ENCODE measurements around the gene SRSF11. TPM values are rescaled to one million over a fixed set of nuclear protein-coding genes. Genes with fewer than 3 reads are reported as not detected.
A peak's percentile ranks its signal among the peaks of the same experiment; 100 is the strongest.
"Not testable (repeated sequence)": the region's sequence is repeated elsewhere in the genome, so short reads cannot be mapped to it uniquely, and the experiment has no call there.

The SRSF11 gene
- 146 TPM for total RNA-seq
- long read RNA-seq, full-length matches to known transcripts = 9 of 130 reads
- long read RNA-seq, partial matches to known transcripts = 72 of 130 reads
- long read RNA-seq, other reads (novel, unspliced or antisense) = 49 of 130 reads

DNA sequence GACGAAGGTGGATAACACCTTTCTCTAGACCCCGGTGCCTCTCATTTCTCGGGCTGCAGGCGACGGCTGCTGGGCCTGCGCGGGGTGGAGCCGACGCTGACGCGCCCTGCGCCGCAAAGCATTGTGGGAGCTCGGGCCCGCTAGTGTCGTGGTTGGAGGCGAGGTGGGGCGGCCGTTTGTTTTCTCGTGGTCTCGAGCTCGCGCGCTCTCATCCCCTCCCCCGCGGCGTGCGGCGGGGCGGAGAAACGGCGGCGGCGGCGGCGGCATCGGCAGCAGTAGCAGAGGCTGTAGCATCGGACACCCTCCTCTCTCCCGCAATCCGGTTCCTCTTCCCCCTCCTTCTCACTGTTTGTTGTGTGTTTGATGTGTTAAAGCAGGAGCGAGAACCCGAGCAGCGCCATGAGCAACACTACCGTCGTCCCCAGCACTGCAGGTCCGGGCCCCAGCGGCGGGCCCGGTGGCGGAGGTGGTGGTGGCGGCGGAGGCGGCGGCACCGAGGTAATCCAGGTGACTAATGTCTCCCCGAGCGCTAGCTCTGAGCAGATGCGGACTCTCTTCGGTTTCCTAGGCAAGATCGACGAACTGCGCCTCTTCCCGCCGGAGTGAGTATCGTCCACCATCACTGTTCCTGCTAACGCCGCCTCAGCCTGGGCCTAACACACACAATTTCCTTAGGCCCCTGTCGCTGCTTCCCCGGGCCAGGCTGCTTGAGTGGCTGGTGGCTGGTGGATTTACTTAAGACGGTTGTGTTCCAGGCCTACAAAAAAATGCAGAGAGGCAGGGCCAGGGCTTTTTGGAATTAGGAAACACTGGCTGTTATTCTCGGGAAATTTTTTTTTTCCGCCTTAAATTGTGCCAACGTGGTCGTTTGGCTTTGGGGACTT lies at the start of gene SRSF11:
Gene SRSF11, plus strand, starts transcription at position 143 of the 884 bp plus-strand sequence. Its CDS starts 257 bp downstream, at position 400.
- TF ChIP-seq, protein P1, sequence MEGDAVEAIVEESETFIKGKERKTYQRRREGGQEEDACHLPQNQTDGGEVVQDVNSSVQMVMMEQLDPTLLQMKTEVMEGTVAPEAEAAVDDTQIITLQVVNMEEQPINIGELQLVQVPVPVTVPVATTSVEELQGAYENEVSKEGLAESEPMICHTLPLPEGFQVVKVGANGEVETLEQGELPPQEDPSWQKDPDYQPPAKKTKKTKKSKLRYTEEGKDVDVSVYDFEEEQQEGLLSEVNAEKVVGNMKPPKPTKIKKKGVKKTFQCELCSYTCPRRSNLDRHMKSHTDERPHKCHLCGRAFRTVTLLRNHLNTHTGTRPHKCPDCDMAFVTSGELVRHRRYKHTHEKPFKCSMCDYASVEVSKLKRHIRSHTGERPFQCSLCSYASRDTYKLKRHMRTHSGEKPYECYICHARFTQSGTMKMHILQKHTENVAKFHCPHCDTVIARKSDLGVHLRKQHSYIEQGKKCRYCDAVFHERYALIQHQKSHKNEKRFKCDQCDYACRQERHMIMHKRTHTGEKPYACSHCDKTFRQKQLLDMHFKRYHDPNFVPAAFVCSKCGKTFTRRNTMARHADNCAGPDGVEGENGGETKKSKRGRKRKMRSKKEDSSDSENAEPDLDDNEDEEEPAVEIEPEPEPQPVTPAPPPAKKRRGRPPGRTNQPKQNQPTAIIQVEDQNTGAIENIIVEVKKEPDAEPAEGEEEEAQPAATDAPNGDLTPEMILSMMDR (IDR thresholded peaks at IDR 0.05) = no peak
- H3K27me3 ChIP-seq = no peaks in the 10 kb centered on the region
- intact Hi-C loops (cut with DNase I) = no loop called here
- DNase-seq (peak; percentile 99), ATAC-seq (peak; percentile 100)
- H3K9me3 ChIP-seq = no peaks in the 10 kb centered on the region
- peaks cover 37% of the 10 kb centered on the region for H3K36me3 ChIP-seq
- H3K27ac ChIP-seq = peak within 1 kb of the TSS; percentile 97
- H3K4me1 ChIP-seq = peaks cover 39% of the 10 kb centered on the region
- peak within 1 kb of the TSS; percentile 80 for H3K4me3 ChIP-seq

DNA sequence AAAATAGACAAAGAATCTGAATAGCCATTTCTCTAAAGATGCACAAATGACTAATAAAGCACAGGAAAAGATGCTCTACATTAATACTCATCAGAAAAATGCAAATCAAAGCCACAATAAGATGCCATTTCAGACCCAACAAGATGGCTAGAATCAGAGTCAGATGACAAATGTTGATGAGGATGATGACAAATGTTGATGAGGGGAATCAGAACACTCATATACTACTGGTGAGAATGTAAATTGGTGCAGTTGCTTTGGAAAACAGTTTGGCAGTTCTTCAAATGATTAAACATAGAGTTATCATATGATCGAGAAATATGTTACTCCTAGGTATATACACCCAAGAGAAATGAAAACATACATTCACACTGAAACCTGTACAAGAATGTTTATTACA lies 49.7 kb upstream of the SRSF11 start:
- TF ChIP-seq, protein P1 (IDR thresholded peaks at IDR 0.05) = no peak
- Histone ChIP-seq H3K9me3 (no peaks in the 10 kb centered on the region), H3K4me3 (no peak overlapping the region), H3K27ac (no peak overlapping the region), H3K27me3 (no peaks in the 10 kb centered on the region), H3K4me1 (no peaks in the 10 kb centered on the region), H3K36me3 (peaks cover 16% of the 10 kb centered on the region)
- intact Hi-C loops (cut with DNase I) = no loop called here
- ATAC-seq = no peak
- DNase-seq = no peak

- H3K36me3 ChIP-seq = peaks cover 22% of the 10 kb centered on the region
- H3K4me1 ChIP-seq; ATAC-seq; H3K27me3 ChIP-seq; H3K9me3 ChIP-seq; intact Hi-C loops (cut with DNase I); DNase-seq; H3K27ac ChIP-seq; H3K4me3 ChIP-seq: not testable (repeated sequence)
Observed at GRCh38 chr1:70185181-70185580, 36.0 kb upstream of the SRSF11 start.

DNA sequence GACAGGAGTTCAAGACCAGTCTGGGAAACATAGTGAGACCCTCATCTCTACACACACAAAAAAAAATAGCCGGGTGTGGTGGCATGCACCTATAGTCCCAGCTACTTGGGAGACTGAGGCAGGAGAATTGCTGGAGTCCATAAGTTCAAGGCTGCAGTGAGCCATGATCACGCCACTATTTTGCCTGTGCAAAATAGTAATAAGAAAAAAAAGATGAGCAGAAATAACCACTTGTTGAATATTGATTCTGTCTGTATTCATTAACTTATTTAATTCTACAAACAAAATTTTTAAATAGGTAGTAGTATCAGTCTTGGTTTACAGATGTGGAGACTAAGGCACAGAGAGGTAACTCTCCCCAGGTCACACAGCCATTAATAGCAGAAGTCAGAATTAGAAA lies 32.7 kb upstream of the SRSF11 start:
- Histone ChIP-seq H3K27ac (no peak overlapping the region), H3K36me3 (peaks cover 9% of the 10 kb centered on the region), H3K27me3 (no peaks in the 10 kb centered on the region), H3K4me1 (no peaks in the 10 kb centered on the region), H3K4me3 (no peak overlapping the region), H3K9me3 (no peaks in the 10 kb centered on the region)
- TF ChIP-seq, protein P1 (IDR thresholded peaks at IDR 0.05) = no peak
- intact Hi-C loops (cut with DNase I) = no loop called here
- DNase-seq = no peak
- no peak for ATAC-seq

DNA sequence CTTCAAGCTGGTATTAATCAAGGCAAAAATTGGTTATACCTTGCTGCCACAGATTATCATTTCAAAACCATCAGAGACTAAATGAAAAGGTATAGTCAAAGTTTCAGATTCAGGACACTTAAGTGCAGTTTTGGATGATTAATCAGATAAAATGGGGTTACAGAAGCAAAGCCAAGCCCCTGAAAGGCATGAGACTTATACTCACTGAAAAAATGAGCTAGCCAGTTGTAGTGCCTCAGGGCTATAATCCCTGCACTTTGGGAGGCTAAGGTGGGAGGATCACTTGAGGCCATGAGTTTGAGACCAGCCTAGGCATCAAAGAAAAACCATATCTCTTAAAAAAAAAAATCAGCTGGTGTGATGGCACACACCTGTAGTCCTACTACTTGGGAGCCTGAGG lies 31.0 kb upstream of the SRSF11 start:
- intact Hi-C loops (cut with DNase I) = no loop called here
- no peaks in the 10 kb centered on the region for H3K9me3 ChIP-seq

DNA sequence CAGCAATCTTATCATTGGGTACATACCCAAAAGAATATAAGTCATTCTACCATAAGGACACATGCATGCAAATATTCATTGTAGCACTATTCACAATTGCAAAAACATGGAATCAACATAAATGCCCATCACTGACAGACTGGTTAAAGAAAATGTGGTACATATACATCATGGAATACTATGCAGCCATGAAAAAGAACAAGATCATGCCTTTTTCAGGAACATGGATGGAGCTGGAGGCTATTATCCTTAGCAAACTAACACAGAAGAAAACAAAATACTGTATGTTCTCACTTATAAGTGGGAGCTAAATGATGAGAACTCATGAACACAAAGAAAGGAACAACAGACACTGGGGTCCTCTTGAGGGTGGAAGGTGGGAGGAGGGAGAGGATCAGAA lies 28.7 kb upstream of the SRSF11 start:
- ATAC-seq; H3K27me3 ChIP-seq; intact Hi-C loops (cut with DNase I); DNase-seq; H3K36me3 ChIP-seq; H3K4me1 ChIP-seq; H3K27ac ChIP-seq; H3K9me3 ChIP-seq; H3K4me3 ChIP-seq: not testable (repeated sequence)

More for the DNA sequence above, 31.0 kb upstream of the SRSF11 start:
- Histone ChIP-seq H3K4me1 (no peaks in the 10 kb centered on the region), H3K27ac (no peak overlapping the region), H3K27me3 (no peaks in the 10 kb centered on the region), H3K36me3 (no peaks in the 10 kb centered on the region), H3K4me3 (no peak overlapping the region)
- DNase-seq (no peak), ATAC-seq (no peak)
- TF ChIP-seq, protein P1 (IDR thresholded peaks at IDR 0.05) = no peak

Measured in upper lobe of right lung (tissue), 1 donor.